GM11168 (cell line): Measurements from ENCODE around the gene TIFAB.

Experiments used
- in situ Hi-C: fragments of 300-500 bp; cut with MboI; formaldehyde crosslinking; loops from one replicate; pipeline ENCODE4 v1.12.0; 2022; ENCODE audit warnings: low sequenced_read_pairs; ENCODE audit not compliant: unreplicated experiment

TIFAB gene

GRCh38 chr5:135460246-135461033, 8.3 kb upstream of the TIFAB start:
- in situ Hi-C loops: no loop called here

DNA sequence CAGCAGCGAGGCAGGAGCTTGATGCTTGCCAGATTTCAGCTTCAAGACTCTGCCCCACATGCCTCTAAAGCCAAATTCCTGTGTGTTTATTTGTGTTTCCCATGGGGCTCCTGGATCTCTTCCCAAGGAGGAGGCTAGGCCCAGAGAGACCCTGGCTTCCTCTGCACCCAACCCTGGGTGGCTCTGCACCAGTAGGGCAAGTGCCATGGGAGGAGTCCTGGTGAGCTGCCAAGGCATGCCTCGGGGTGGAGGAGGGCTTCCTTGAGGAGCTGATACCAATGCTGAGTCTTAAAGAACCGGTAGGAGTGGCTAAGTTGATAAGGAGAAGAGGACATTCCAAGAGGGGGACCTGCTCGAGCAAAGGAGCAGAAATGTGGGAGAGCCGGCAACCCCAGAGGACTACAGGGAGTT, 6.8 kb upstream of the TIFAB start:
- in situ Hi-C loops: loop anchor here (10.0 kb wide), 1 partner anchor 376 kb away; the partner anchor contains the start of gene SLC25A48

DNA sequence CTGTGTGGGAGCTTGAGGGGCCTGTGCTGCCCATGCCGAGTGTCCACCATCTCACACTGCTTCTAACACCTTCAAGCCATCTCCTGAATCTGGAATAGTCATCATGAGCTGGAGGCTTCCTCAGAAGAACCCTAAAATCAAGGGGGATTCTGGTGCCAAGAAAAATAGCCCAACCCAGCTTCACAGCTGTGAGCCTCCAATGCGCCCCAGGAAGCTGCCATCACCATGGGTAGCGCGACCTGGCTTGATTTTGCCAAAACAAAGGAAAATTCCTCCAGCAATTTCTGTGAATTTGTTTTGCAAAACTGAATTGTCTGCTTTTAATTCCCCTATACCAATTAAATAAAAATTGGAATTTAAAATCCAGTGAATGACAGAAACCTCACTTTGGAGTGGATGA, 6.2 kb upstream of the TIFAB start:
- in situ Hi-C loops: loop anchor here (10.0 kb wide), 1 partner anchor 376 kb away; the partner anchor contains the start of gene SLC25A48

- in situ Hi-C loops: loop anchor here (10.0 kb wide), 1 partner anchor 377 kb away; the partner anchor contains the start of gene SLC25A48
These were observed 5.4 kb upstream of the TIFAB start for GRCh38 chr5:135457424-135458071.

GRCh38 chr5:135456238-135457099, 4.3 kb upstream of the TIFAB start:
- in situ Hi-C loops: loop anchor here (10.0 kb wide), 1 partner anchor 378 kb away; the partner anchor contains the start of gene SLC25A48

DNA sequence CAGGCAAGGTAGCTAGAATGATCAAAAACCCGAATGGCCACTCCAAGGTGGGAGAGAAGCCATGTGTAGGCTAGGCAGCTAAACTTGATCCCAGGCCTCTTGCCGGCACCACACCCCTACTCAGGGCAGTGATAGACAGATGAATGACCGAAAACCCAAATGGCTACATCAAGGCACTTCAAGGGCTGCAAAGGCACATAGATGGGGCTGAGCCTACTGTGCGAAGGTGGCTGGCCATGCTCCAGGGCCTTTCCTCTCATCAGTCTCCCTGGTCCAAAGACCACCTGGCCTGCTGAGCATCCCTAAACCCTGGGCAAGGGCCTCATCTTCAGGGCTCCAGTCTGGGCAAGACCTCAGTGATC, 3.7 kb upstream of the TIFAB start:
- in situ Hi-C loops: loop anchor here (10.0 kb wide), 1 partner anchor 379 kb away; the partner anchor contains the start of gene SLC25A48

- in situ Hi-C loops: loop anchor here (10.0 kb wide), 1 partner anchor 380 kb away; the partner anchor contains the start of gene SLC25A48
These were observed 2.8 kb upstream of the TIFAB start for GRCh38 chr5:135454946-135455345.

GRCh38 chr5:135453613-135454012, 1.5 kb upstream of the TIFAB start:
- in situ Hi-C loops: loop anchor here (10.0 kb wide), 1 partner anchor 381 kb away; the partner anchor contains the start of gene SLC25A48

DNA sequence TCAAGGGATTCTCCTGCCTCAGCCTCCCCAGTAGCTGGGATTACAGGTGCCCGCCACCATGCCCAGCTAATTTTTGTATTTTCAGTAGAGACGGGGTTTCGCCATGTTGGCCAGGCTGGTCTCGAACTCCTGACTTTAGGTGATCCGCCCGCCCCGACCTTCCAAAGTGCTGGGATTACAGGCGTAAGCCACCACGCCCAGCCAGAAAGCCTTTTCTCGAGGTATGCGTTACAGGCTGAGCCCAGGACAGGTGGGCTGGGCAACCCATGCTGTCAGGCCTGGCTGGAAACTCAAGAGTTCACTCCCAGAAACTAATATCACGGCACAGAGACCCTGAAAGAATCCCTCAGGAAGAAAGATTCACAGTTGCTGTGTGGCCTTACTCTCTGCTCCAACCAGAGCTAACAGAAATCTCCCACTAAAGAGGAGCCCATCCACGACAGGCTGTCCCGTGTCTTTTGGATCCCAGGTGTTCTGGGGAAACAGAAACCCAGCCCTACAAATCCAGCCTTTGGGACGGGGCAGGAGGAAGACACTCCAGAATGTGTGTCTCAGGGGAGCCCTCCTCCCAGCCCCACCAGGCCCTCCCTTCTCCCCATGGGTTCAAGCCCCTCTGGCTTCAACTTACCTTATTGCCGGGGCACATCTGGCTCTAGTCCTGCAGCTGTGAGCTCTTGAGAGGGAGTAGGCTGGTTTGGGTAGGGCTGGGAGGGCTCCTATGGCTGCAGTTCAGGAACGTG, 400 bp downstream of the TIFAB start:
- in situ Hi-C loops: loop anchor here (10.0 kb wide), 1 partner anchor 383 kb away; the partner anchor contains the start of gene SLC25A48

GRCh38 chr5:135450952-135451351, 1.2 kb downstream of the TIFAB start:
- in situ Hi-C loops: loop anchor here (10.0 kb wide), 1 partner anchor 384 kb away; the partner anchor contains the start of gene SLC25A48

DNA sequence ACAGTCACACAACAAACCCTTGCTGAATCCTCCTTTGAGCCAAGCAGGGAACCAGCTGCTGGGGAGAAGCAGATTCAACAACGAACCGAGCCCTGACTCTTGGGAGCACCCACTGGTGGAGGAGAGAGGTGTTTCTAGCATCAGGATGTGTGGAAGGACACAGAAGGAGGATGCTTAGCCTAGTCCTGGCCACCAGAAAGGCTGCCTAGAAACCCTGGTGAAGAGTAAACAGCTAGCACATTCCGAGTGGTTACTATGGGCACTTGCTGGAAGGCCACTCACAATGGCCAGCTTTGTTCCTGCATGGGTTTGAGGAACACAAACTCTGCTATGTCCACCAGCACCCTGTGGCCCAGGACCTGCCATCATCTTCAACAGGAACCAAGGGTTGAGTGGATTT, 1.8 kb downstream of the TIFAB start:
- in situ Hi-C loops: loop anchor here (10.0 kb wide), 1 partner anchor 384 kb away; the partner anchor contains the start of gene SLC25A48

DNA sequence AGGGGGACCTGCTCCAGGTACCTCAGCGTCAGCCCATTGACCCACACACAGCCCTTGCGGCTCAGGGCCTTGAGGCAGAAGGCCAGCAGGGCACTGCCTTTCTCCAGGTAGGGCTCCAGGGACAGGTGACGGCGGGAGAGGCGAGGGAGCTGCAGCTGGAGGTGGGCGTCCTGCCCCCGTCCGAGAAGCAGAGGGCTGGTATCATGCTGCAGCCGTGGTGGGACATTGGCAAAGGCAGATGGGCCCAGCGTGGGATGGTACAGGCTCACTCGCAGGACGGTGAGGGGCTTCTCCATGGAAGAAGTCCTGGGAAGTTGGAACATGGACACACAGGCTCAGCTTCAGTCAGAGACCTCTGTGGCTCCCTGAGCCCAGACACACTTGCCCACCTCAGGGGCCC, 2.5 kb downstream of the TIFAB start:
- in situ Hi-C loops: loop anchor here (10.0 kb wide), 1 partner anchor 385 kb away; the partner anchor contains the start of gene SLC25A48

GRCh38 chr5:135448791-135449507, 3.2 kb downstream of the TIFAB start:
- in situ Hi-C loops: no loop called here

GRCh38 chr5:135448071-135448739, 3.9 kb downstream of the TIFAB start:
- in situ Hi-C loops: no loop called here

DNA sequence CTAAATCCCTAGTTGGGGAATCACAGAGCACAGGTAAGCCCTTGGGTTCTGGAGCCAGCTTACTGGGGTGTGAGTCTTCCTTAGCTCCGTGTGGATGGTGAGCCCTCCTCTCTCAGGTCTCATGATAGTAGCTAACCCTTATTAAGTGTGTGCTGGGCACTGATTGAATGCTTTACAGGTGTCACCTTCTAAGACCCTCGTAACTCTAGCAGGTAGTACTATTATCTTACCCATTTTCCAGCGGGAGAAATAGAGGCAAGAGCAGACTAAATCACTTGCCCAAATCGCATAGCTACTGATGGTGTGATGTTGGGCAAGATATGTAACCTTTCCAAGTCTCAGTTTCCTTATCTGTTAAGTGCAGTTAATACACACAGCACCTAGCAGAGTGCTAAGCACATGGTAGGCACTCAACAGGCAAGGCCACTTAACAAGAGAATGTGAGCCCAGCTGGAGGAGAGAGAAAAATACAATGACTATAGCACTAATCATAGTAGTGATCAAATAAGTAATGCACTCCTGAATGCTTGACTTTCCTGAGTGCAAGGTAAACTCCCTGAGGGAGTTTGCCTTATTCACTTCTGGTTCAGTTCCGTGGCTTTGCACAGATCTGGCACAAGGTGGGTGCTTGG, 4.7 kb downstream of the TIFAB start, which contains the start of gene DCANP1:
Gene DCANP1 (minus strand): TSS at position 51 of the 632 bp plus-strand sequence. CDS start 240 bp downstream, outside the sequence.
- in situ Hi-C loops: no loop called here

GRCh38 chr5:135446615-135447014, 5.5 kb downstream of the TIFAB start:
- in situ Hi-C loops: no loop called here

- in situ Hi-C loops: no loop called here
These were observed 5.9 kb downstream of the TIFAB start for GRCh38 chr5:135446206-135446605.
